Spleen (tissue), 7 donors: ENCODE results near the gene MAPKBP1.
A peak's percentile ranks its signal among the peaks of the same experiment; 100 is the strongest.

Source experiments
- CTCF ChIP-seq, 11 experiments: fragments of 200-600 bp in 7 of 11; fragments of 450-650 bp in 4 of 11; sonication (generic) in 4 of 11; IDR thresholded peaks in 8 of 11; conservative IDR thresholded peaks in 3 of 11; 1 replicate in 7 of 11; 2 replicates in 4 of 11; pipeline versions ENCODE4 v1.4.0 to v1.8.0; 2016 to 2021; ENCODE audit warnings: antibody characterized with exemption in 11 of 11, inconsistent platforms in 4 of 11, mild to moderate bottlenecking in 1 of 11
- POLR2A ChIP-seq, 3 donors: fragments of 450-650 bp; IDR thresholded peaks; one replicate each; pipeline ENCODE4 v1.5.1; 2017; ENCODE audit warnings: antibody characterized with exemption in 3 of 3, mild to moderate bottlenecking in 1 of 3
- POLR2AphosphoS5 ChIP-seq, 3 donors: sonication (generic); formaldehyde crosslinking; IDR thresholded peaks; one replicate each; pipeline ENCODE4 v1.5.1; 2017; ENCODE audit warnings: antibody characterized with exemption in 3 of 3
- donor health status: DM: no; HTN: no; CAD: no; lungs with moderate emphysema.
- donor health status: DM: no; HTN: no; CAD: no.
- donor health status: DM: no; HTN: no; CAD: no.

DNA sequence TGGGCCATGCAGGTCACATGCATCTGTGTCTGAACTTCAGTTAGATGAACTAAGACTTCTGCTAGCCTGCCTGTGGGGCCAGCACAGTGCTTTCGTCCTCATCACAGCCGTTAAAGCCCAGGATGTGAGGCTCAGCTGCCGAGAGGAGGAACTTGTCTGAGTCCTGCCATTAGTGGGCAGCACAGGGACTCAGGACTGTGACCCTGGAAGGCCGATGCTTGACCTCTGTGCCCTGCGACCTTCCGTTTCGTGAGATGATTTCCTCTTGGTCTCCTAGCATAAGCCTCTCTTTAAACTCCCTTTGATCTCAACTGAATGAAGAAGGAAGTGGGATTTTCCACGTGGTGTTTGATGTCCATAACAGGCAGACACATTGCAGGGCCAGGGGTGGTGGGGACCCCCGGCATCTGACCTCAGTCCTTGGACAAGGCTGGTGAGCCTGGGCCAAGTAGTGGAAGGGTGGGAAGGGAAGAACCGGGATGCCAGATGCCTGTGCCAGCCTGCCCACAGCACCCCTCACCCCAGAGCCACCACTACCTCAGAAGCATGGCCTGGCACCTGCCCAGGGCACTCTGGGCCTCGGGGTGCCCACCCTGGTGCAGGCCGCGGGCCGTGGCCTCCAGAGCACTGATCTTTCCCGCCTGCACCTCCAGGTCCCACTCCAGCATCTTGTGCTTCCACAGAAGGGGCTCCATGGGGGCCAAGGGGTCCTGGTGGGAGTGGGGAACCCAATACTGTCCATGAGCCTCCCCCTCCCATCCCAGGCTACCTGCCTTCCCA lies 86.0 kb downstream of the MAPKBP1 start:
- TF ChIP-seq CTCF (IDR thresholded peaks at IDR 0.05 in 8 of 11, conservative IDR thresholded peaks at IDR 0.05 in 3 of 11) (peak in 6 of 11 experiments; percentile 12 to 46 (median 36)), POLR2A (IDR thresholded peaks at IDR 0.05) (no peak), POLR2AphosphoS5 (IDR thresholded peaks at IDR 0.05) (peak in 2 of 3 donors; percentile 45 to 48)
